NT2/D1 (cell line): ENCODE measurements around the gene ADGRA1.

Experiments
- SUZ12 ChIP-seq: IDR thresholded peaks from 2 replicates; pipeline ENCODE4 v1.6.1; 2011; ENCODE audit not compliant: insufficient read length, insufficient read depth; ENCODE audit errors: extremely low read depth
- YY1 ChIP-seq: IDR thresholded peaks from 2 replicates; pipeline ENCODE4 v1.6.1; 2011; ENCODE audit not compliant: insufficient read length, insufficient read depth

DNA sequence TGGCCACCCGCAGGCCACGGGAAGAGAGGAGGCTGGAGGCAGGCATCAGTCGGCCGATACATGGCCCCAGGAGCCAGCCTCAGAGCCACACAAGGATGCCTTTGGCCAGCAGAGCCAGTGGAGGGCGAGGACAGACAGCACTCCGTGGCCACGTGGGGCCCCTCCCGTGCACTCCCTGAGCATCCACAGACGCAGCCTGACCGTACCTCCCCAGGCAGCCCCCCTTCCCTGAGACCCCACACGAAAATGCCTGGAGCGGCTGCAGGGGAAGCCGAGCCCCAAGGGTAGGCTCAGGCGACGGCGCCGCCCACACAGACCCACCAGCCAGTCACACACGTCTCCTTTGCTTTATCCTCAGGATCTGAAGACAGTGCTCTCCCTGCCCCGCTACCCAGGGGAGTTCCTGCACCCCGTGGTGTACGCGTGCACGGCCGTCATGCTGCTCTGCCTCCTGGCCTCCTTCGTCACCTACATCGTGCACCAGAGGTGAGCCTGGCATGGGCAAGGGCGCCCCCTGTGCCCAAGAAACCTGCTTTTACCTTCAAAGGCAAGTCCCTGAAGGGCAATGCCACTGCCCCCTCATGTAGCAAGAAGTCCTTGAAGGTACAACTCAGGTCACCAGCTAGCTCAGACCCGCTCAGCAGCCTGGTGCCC, 9.0 kb downstream of the ADGRA1 start:
- TF ChIP-seq SUZ12 (no peak), YY1 (no peak)
